ENCODE measurements around the gene STAG1.

- no peak for TF ChIP-seq CTCF (conservative IDR thresholded peaks at IDR 0.05; ENCODE audit: low read depth in 2 of 2)
- no peak for TF ChIP-seq POLR2AphosphoS5 (IDR thresholded peaks at IDR 0.05; ENCODE audit: low read depth)
- TF ChIP-seq NANOG (IDR thresholded peaks at IDR 0.05; ENCODE audit: borderline replicate concordance): no peak
- TF ChIP-seq ZNF331 (CRISPR knock-in tag; IDR thresholded peaks at IDR 0.05; ENCODE audit: low read depth): no peak
- no peak for TF ChIP-seq EZH2phosphoT487 (IDR thresholded peaks at IDR 0.05; ENCODE audit: unreplicated experiment)
- no peak for TF ChIP-seq EZH2 (IDR thresholded peaks at IDR 0.05; ENCODE audit: low read depth, unreplicated experiment)
- no peak for TF ChIP-seq ZNF114 (CRISPR knock-in tag; IDR thresholded peaks at IDR 0.05)
- TF ChIP-seq, protein P1, sequence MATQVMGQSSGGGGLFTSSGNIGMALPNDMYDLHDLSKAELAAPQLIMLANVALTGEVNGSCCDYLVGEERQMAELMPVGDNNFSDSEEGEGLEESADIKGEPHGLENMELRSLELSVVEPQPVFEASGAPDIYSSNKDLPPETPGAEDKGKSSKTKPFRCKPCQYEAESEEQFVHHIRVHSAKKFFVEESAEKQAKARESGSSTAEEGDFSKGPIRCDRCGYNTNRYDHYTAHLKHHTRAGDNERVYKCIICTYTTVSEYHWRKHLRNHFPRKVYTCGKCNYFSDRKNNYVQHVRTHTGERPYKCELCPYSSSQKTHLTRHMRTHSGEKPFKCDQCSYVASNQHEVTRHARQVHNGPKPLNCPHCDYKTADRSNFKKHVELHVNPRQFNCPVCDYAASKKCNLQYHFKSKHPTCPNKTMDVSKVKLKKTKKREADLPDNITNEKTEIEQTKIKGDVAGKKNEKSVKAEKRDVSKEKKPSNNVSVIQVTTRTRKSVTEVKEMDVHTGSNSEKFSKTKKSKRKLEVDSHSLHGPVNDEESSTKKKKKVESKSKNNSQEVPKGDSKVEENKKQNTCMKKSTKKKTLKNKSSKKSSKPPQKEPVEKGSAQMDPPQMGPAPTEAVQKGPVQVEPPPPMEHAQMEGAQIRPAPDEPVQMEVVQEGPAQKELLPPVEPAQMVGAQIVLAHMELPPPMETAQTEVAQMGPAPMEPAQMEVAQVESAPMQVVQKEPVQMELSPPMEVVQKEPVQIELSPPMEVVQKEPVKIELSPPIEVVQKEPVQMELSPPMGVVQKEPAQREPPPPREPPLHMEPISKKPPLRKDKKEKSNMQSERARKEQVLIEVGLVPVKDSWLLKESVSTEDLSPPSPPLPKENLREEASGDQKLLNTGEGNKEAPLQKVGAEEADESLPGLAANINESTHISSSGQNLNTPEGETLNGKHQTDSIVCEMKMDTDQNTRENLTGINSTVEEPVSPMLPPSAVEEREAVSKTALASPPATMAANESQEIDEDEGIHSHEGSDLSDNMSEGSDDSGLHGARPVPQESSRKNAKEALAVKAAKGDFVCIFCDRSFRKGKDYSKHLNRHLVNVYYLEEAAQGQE (IDR thresholded peaks at IDR 0.05; ENCODE audit: unreplicated experiment): no peak
- no peak for TF ChIP-seq CREB1 (CRISPR knock-in tag; IDR thresholded peaks at IDR 0.05; ENCODE audit: low read depth)
- TF ChIP-seq JUNB (IDR thresholded peaks at IDR 0.05; ENCODE audit: unreplicated experiment): no peak
- TF ChIP-seq ETS1 (IDR thresholded peaks at IDR 0.05): no peak
- no peak for TF ChIP-seq STAT1 (IDR thresholded peaks at IDR 0.05; ENCODE audit: unreplicated experiment)
- TF ChIP-seq, protein P2, sequence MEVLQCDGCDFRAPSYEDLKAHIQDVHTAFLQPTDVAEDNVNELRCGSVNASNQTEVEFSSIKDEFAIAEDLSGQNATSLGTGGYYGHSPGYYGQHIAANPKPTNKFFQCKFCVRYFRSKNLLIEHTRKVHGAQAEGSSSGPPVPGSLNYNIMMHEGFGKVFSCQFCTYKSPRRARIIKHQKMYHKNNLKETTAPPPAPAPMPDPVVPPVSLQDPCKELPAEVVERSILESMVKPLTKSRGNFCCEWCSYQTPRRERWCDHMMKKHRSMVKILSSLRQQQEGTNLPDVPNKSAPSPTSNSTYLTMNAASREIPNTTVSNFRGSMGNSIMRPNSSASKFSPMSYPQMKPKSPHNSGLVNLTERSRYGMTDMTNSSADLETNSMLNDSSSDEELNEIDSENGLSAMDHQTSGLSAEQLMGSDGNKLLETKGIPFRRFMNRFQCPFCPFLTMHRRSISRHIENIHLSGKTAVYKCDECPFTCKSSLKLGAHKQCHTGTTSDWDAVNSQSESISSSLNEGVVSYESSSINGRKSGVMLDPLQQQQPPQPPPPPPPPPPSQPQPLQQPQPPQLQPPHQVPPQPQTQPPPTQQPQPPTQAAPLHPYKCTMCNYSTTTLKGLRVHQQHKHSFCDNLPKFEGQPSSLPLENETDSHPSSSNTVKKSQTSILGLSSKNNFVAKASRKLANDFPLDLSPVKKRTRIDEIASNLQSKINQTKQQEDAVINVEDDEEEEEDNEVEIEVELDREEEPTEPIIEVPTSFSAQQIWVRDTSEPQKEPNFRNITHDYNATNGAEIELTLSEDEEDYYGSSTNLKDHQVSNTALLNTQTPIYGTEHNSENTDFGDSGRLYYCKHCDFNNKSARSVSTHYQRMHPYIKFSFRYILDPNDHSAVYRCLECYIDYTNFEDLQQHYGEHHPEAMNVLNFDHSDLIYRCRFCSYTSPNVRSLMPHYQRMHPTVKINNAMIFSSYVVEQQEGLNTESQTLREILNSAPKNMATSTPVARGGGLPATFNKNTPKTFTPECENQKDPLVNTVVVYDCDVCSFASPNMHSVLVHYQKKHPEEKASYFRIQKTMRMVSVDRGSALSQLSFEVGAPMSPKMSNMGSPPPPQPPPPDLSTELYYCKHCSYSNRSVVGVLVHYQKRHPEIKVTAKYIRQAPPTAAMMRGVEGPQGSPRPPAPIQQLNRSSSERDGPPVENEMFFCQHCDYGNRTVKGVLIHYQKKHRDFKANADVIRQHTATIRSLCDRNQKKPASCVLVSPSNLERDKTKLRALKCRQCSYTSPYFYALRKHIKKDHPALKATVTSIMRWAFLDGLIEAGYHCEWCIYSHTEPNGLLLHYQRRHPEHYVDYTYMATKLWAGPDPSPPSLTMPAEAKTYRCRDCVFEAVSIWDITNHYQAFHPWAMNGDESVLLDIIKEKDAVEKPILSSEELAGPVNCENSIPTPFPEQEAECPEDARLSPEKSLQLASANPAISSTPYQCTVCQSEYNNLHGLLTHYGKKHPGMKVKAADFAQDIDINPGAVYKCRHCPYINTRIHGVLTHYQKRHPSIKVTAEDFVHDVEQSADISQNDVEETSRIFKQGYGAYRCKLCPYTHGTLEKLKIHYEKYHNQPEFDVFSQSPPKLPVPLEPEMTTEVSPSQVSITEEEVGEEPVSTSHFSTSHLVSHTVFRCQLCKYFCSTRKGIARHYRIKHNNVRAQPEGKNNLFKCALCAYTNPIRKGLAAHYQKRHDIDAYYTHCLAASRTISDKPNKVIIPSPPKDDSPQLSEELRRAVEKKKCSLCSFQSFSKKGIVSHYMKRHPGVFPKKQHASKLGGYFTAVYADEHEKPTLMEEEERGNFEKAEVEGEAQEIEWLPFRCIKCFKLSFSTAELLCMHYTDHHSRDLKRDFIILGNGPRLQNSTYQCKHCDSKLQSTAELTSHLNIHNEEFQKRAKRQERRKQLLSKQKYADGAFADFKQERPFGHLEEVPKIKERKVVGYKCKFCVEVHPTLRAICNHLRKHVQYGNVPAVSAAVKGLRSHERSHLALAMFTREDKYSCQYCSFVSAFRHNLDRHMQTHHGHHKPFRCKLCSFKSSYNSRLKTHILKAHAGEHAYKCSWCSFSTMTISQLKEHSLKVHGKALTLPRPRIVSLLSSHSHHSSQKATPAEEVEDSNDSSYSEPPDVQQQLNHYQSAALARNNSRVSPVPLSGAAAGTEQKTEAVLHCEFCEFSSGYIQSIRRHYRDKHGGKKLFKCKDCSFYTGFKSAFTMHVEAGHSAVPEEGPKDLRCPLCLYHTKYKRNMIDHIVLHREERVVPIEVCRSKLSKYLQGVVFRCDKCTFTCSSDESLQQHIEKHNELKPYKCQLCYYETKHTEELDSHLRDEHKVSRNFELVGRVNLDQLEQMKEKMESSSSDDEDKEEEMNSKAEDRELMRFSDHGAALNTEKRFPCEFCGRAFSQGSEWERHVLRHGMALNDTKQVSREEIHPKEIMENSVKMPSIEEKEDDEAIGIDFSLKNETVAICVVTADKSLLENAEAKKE (CRISPR knock-in tag; IDR thresholded peaks at IDR 0.05): no peak
These were observed 422.6 kb downstream of the STAG1 start for GRCh38 chr3:136329593-136329992.
